ENCODE results near the gene DEFB126. TPM values are rescaled to one million over a fixed set of nuclear protein-coding genes. Genes with fewer than 3 reads are reported as not detected.
"Not testable (repeated sequence)": the region's sequence is repeated elsewhere in the genome, so short reads cannot be mapped to it uniquely, and the experiment has no call there.

Gene DEFB126
- total RNA-seq = not detected

DNA sequence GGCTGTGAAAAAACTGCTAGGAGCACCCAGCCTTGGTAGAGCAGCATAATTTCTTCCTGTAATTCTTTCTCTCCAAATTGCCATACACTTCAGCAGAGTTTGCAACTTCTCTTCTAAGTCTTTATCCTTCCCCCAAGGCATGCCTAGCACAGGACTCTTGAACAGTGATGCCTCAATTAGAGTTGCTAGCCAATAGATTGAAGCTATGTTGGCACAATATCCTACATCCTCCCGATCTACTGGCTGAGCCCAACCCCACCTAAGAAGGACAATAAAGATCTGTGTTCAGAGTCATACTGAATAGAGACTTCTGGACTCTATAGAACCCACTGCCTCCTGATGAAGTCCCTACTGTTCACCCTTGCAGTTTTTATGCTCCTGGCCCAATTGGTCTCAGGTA is at the start of gene DEFB126:
Gene DEFB126, plus strand, starts transcription at position 301 of the 400 bp plus-strand sequence. Its CDS starts 39 bp downstream, at position 340.
- Mint-ChIP-seq H3K9me3 (peaks cover 5% of the 10 kb centered on the region), H3K27me3 (peaks cover 48% of the 10 kb centered on the region), H3K36me3 (ENCODE audit: low read depth) (no peaks in the 10 kb centered on the region), H3K4me3 (no peak within 1 kb of the TSS), H3K27ac (no peak within 1 kb of the TSS), H3K4me1 (no peaks in the 10 kb centered on the region)
- no peak for ATAC-seq (replicated peaks)

- H3K9me3 Mint-ChIP-seq = peaks cover 17% of the 10 kb centered on the region
- H3K36me3 Mint-ChIP-seq (ENCODE audit: low read depth) = no peaks in the 10 kb centered on the region
- no peak overlapping the region for H3K27ac Mint-ChIP-seq
- no peak overlapping the region for H3K4me3 Mint-ChIP-seq
- ATAC-seq (replicated peaks) = no peak
- H3K4me1 Mint-ChIP-seq = no peaks in the 10 kb centered on the region
- H3K27me3 Mint-ChIP-seq = peaks cover 53% of the 10 kb centered on the region
These were observed 48.7 kb upstream of the DEFB126 start for GRCh38 chr20:93641-94040.

- H3K27ac Mint-ChIP-seq = no peak overlapping the region
- peaks cover 62% of the 10 kb centered on the region for H3K27me3 Mint-ChIP-seq
- H3K4me3 Mint-ChIP-seq = no peak overlapping the region
These were observed 47.2 kb upstream of the DEFB126 start for GRCh38 chr20:95215-95614.

GRCh38 chr20:97691-98090 is 44.7 kb upstream of the DEFB126 start:
- H3K36me3 Mint-ChIP-seq (ENCODE audit: low read depth); H3K4me1 Mint-ChIP-seq; ATAC-seq (replicated peaks); H3K27ac Mint-ChIP-seq; H3K4me3 Mint-ChIP-seq: not testable (repeated sequence)
- peaks cover 17% of the 10 kb centered on the region for H3K9me3 Mint-ChIP-seq
- peaks cover 55% of the 10 kb centered on the region for H3K27me3 Mint-ChIP-seq

More at GRCh38 chr20:95215-95614, 47.2 kb upstream of the DEFB126 start:
- Mint-ChIP-seq H3K4me1 (no peaks in the 10 kb centered on the region), H3K36me3 (ENCODE audit: low read depth) (no peaks in the 10 kb centered on the region), H3K9me3 (peaks cover 17% of the 10 kb centered on the region)
- no peak for ATAC-seq (replicated peaks)

DNA sequence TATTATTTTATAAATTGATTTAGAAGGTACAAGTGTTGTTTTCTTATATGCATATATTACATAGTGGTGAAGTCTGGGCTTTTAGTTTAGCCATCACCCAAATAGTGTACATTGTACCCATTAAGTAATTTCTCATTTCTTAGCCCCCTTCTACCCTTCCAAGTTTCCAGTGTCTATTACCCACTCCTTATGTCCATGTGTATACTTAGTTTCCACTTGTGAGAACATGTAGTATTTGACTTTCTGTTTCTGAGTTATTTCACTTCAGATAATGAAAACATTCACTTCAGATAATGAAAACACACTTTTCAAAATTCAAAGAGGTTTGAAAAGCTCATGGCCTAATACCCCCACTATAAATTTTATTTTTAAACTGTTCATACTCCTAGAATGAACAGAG is 40.4 kb upstream of the DEFB126 start:
- H3K27ac Mint-ChIP-seq = no peak overlapping the region
- H3K36me3 Mint-ChIP-seq (ENCODE audit: low read depth) = no peaks in the 10 kb centered on the region
- no peaks in the 10 kb centered on the region for H3K9me3 Mint-ChIP-seq
- H3K27me3 Mint-ChIP-seq = peaks cover 48% of the 10 kb centered on the region
- H3K4me1 Mint-ChIP-seq = no peaks in the 10 kb centered on the region
- no peak for ATAC-seq (replicated peaks)
- H3K4me3 Mint-ChIP-seq = no peak overlapping the region

- no peaks in the 10 kb centered on the region for H3K9me3 Mint-ChIP-seq
- no peaks in the 10 kb centered on the region for H3K4me1 Mint-ChIP-seq
- ATAC-seq (replicated peaks) = no peak
- H3K36me3 Mint-ChIP-seq (ENCODE audit: low read depth) = no peaks in the 10 kb centered on the region
- H3K27ac Mint-ChIP-seq = no peak overlapping the region
- no peak overlapping the region for H3K4me3 Mint-ChIP-seq
- peaks cover 49% of the 10 kb centered on the region for H3K27me3 Mint-ChIP-seq
These were observed 38.9 kb upstream of the DEFB126 start for GRCh38 chr20:103456-103855.

DNA sequence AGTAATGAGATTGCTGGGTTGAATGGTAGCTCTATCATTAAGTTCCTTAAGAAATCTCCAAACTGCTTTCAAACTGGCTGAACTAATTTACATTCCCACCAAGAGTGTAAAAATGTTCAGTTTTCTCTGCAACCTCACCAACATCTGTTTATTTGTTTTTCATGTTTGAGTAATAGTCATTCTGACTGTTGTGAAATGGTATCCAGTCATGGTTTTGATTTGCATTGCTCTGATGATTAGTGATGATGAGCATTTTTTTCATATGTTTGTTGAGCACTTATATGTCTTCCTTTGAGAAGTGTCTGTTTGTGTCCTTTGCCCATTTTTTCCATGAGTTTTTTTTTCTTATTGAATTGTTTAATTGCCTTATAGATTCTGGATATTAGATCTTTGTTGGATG is 30.0 kb upstream of the DEFB126 start:
- Mint-ChIP-seq H3K4me1 (no peaks in the 10 kb centered on the region), H3K4me3 (no peak overlapping the region), H3K27me3 (peaks cover 25% of the 10 kb centered on the region), H3K36me3 (ENCODE audit: low read depth) (no peaks in the 10 kb centered on the region), H3K27ac (no peak overlapping the region), H3K9me3 (peaks cover 8% of the 10 kb centered on the region)
- ATAC-seq (replicated peaks) = no peak

- Mint-ChIP-seq H3K27me3 (peaks cover 60% of the 10 kb centered on the region), H3K4me3 (no peak overlapping the region), H3K36me3 (ENCODE audit: low read depth) (no peaks in the 10 kb centered on the region), H3K9me3 (peaks cover 13% of the 10 kb centered on the region), H3K27ac (no peak overlapping the region), H3K4me1 (no peaks in the 10 kb centered on the region)
- no peak for ATAC-seq (replicated peaks)
These were observed 24.9 kb upstream of the DEFB126 start for GRCh38 chr20:117518-117917.

GRCh38 chr20:129786-130323 is 12.5 kb upstream of the DEFB126 start:
- not testable (repeated sequence) for H3K4me1 Mint-ChIP-seq; ATAC-seq (replicated peaks); H3K27ac Mint-ChIP-seq; H3K9me3 Mint-ChIP-seq; H3K4me3 Mint-ChIP-seq; H3K36me3 Mint-ChIP-seq (ENCODE audit: low read depth)
- H3K27me3 Mint-ChIP-seq = peaks cover 15% of the 10 kb centered on the region

- peaks cover 34% of the 10 kb centered on the region for H3K27me3 Mint-ChIP-seq
- H3K4me1 Mint-ChIP-seq = no peaks in the 10 kb centered on the region
- no peaks in the 10 kb centered on the region for H3K36me3 Mint-ChIP-seq (ENCODE audit: low read depth)
- H3K4me3 Mint-ChIP-seq = no peak overlapping the region
- no peak overlapping the region for H3K27ac Mint-ChIP-seq
- H3K9me3 Mint-ChIP-seq = peaks cover 5% of the 10 kb centered on the region
- no peak for ATAC-seq (replicated peaks)
These were observed 4.5 kb upstream of the DEFB126 start for GRCh38 chr20:137668-138490.

GRCh38 chr20:145877-146276 is 3.5 kb downstream of the DEFB126 start:
- Mint-ChIP-seq H3K4me1 (no peaks in the 10 kb centered on the region), H3K4me3 (no peak overlapping the region), H3K27ac (no peak overlapping the region), H3K36me3 (ENCODE audit: low read depth) (no peaks in the 10 kb centered on the region), H3K9me3 (no peaks in the 10 kb centered on the region), H3K27me3 (peaks cover 36% of the 10 kb centered on the region)
- ATAC-seq (replicated peaks) = no peak

DNA sequence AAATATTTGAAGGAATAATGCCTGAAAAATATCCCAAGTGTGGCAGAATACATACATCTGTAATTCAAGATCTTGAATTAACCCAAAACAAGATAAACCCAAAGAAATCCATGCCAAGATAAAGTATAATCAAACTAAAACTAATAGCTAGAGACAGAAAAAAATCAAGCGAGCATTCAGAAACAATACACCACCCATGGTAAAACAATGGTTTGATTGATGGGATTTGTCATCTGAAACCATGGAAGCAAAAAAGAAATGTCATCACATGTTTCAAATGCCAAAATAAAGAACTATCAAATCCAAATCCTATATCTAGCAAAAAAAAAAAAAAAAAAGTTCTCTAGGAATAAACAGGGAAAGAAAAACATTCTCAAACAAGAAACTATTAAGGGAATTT is 9.7 kb downstream of the DEFB126 start:
- no peaks in the 10 kb centered on the region for H3K9me3 Mint-ChIP-seq
- no peak for ATAC-seq (replicated peaks)
- H3K27ac Mint-ChIP-seq = no peak overlapping the region
- no peaks in the 10 kb centered on the region for H3K36me3 Mint-ChIP-seq (ENCODE audit: low read depth)
- no peaks in the 10 kb centered on the region for H3K4me1 Mint-ChIP-seq
- H3K27me3 Mint-ChIP-seq = peaks cover 33% of the 10 kb centered on the region
- no peak overlapping the region for H3K4me3 Mint-ChIP-seq

- no peak within 1 kb of the TSS for H3K4me3 Mint-ChIP-seq
- no peaks in the 10 kb centered on the region for H3K9me3 Mint-ChIP-seq
- ATAC-seq (replicated peaks) = no peak
- no peaks in the 10 kb centered on the region for H3K4me1 Mint-ChIP-seq
- H3K27ac Mint-ChIP-seq = no peak within 1 kb of the TSS
- peaks cover 39% of the 10 kb centered on the region for H3K27me3 Mint-ChIP-seq
- no peaks in the 10 kb centered on the region for H3K36me3 Mint-ChIP-seq (ENCODE audit: low read depth)
These were observed 14.8 kb downstream of the DEFB126 start, which contains the start of gene DEFB127 for GRCh38 chr20:157154-157553. DEFB127 (plus strand) TSS chr20:157454; CDS start chr20:157545, 91 bp downstream.

DNA sequence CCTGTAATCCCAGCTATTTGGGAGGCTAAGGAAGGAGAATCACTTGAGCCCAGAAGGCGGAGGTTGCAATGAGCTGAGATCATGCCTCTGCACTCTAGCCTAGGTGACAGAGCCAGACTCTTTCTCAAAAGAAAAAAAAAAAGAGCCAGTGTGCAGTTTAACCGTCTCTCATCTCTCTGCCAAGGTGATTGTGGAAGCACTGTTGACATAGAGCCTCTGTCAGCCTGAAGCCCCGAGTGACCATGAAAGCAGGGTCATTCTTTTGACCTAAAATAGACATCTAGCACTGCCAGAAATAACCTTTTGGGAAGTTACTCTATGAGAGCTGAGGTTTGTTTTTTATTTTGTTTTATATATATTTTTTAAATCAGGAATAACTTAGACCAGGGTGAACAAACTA is 22.2 kb downstream of the DEFB126 start:
- Mint-ChIP-seq H3K9me3 (no peaks in the 10 kb centered on the region), H3K27ac (no peak overlapping the region), H3K4me1 (peaks cover 6% of the 10 kb centered on the region), H3K27me3 (peaks cover 12% of the 10 kb centered on the region), H3K4me3 (no peak overlapping the region), H3K36me3 (ENCODE audit: low read depth) (no peaks in the 10 kb centered on the region)
- ATAC-seq (replicated peaks) = no peak

GRCh38 chr20:168876-169275 is 26.5 kb downstream of the DEFB126 start:
- no peak for ATAC-seq (replicated peaks)
- Mint-ChIP-seq H3K4me1 (peaks cover 6% of the 10 kb centered on the region), H3K36me3 (ENCODE audit: low read depth) (no peaks in the 10 kb centered on the region), H3K27ac (no peak overlapping the region), H3K27me3 (peaks cover 3% of the 10 kb centered on the region), H3K9me3 (no peaks in the 10 kb centered on the region), H3K4me3 (no peak overlapping the region)
